Measurements from ENCODE around the gene SOS1.
A peak's percentile ranks its signal among the peaks of the same experiment; 100 is the strongest.

SOS1 gene

DNA sequence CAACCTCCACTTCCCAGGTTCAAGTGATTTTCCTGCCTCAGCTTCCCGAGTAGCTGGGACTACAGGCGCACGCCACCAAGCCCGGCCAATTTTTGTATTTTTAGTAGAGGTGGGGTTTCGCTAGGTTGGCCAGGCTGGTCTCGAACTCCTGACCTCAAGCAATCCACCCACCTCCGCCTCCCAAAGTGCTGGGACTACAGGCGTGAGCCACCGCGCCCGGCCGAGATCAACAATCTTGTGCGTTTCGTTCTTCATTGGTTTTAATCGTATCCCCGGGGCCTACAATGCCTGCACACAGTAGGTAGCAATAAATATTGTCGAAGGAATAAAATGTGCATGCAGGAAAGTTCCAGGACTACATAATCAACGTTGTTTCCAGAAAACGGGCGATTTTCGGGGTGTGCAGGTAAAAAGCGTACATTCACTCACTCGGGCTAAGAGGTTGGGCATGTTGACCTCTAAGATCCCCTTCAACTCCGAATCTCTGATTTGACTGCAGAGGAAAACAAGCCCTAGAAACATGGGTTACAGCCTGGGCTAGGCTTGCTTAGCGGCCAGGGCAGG is 2.7 kb upstream of the SOS1 start:
- Histone ChIP-seq H4K20me1 (ENCODE audit: control insufficient read depth, insufficient read depth, low read depth, low read length) (no peaks in the 10 kb centered on the region), H3K9me2 (replicated peaks; ENCODE audit: control insufficient read depth, low read length) (no peaks in the 10 kb centered on the region), H3K36me3 (ENCODE audit: control insufficient read depth, low read length) (peaks cover 12% of the 10 kb centered on the region), H3K4me1 (ENCODE audit: control insufficient read depth, low read length) (peaks cover 62% of the 10 kb centered on the region), H3K27me3 (ENCODE audit: control insufficient read depth, low read length) (no peaks in the 10 kb centered on the region), H3K79me2 (ENCODE audit: control insufficient read depth, low read length) (peaks cover 39% of the 10 kb centered on the region), H3K27ac (ENCODE audit: low read depth, low read length) (peak overlapping the region; percentile 82), H3K4me2 (ENCODE audit: low read length) (peak overlapping the region; percentile 75), H3K9me3 (ENCODE audit: control insufficient read depth, insufficient read depth, low read length) (no peaks in the 10 kb centered on the region), H3K4me3 (ENCODE audit: low read length) (peak overlapping the region; percentile 83), H3F3A (ENCODE audit: control insufficient read depth, insufficient read depth) (peaks cover 22% of the 10 kb centered on the region)
- TF ChIP-seq, protein P1, sequence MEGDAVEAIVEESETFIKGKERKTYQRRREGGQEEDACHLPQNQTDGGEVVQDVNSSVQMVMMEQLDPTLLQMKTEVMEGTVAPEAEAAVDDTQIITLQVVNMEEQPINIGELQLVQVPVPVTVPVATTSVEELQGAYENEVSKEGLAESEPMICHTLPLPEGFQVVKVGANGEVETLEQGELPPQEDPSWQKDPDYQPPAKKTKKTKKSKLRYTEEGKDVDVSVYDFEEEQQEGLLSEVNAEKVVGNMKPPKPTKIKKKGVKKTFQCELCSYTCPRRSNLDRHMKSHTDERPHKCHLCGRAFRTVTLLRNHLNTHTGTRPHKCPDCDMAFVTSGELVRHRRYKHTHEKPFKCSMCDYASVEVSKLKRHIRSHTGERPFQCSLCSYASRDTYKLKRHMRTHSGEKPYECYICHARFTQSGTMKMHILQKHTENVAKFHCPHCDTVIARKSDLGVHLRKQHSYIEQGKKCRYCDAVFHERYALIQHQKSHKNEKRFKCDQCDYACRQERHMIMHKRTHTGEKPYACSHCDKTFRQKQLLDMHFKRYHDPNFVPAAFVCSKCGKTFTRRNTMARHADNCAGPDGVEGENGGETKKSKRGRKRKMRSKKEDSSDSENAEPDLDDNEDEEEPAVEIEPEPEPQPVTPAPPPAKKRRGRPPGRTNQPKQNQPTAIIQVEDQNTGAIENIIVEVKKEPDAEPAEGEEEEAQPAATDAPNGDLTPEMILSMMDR (IDR thresholded peaks at IDR 0.05; ENCODE audit: low read depth, low read length, poor library complexity, severe bottlenecking): no peak
- no peak for TF ChIP-seq EZH2phosphoT487 (IDR thresholded peaks at IDR 0.05; ENCODE audit: borderline replicate concordance, low read length)

DNA sequence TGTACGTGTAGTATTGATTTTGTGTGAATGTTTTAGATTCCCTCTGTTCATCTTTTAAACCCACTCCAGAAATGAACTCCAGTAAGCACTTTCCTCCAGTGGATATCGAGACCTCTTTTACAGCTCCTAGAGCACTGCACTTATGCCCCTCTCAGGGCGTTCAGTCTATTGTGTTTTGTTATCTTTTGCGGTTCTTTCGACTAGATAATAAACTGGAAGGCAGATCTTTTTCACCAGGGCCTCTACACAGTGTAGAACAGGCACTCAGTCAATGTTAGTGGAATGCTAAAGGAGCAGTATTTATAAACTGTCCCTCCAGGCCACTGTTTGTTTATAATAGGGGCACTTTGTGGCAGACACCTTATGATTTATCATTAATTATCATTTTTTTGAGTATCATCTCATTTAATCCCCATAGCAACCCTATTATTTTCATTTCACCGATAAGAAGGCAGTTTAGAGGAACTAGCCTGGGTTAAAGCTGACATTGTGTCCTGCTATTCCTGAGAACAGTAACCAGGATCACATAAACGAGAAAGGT is 742 bp upstream of the SOS1 start:
- Histone ChIP-seq H3K4me3 (ENCODE audit: low read length) (peak overlapping the region; percentile 85), H3K27me3 (ENCODE audit: control insufficient read depth, low read length) (no peaks in the 10 kb centered on the region), H3K79me2 (ENCODE audit: control insufficient read depth, low read length) (peaks cover 58% of the 10 kb centered on the region), H3K4me1 (ENCODE audit: control insufficient read depth, low read length) (peaks cover 57% of the 10 kb centered on the region), H3K9me3 (ENCODE audit: control insufficient read depth, insufficient read depth, low read length) (no peaks in the 10 kb centered on the region), H3K27ac (ENCODE audit: low read depth, low read length) (peak overlapping the region; percentile 66), H3K36me3 (ENCODE audit: control insufficient read depth, low read length) (peaks cover 29% of the 10 kb centered on the region), H4K20me1 (ENCODE audit: control insufficient read depth, insufficient read depth, low read depth, low read length) (peaks cover 10% of the 10 kb centered on the region; the same call in 1 of the 2 replicates), H3K9me2 (replicated peaks; ENCODE audit: control insufficient read depth, low read length) (no peaks in the 10 kb centered on the region), H3F3A (ENCODE audit: control insufficient read depth, insufficient read depth) (peaks cover 7% of the 10 kb centered on the region), H3K4me2 (ENCODE audit: low read length) (peak overlapping the region; percentile 70)
- TF ChIP-seq, protein P1 (IDR thresholded peaks at IDR 0.05; ENCODE audit: low read depth, low read length, poor library complexity, severe bottlenecking): no peak
- no peak for TF ChIP-seq EZH2phosphoT487 (IDR thresholded peaks at IDR 0.05; ENCODE audit: borderline replicate concordance, low read length)

GRCh38 chr2:39120521-39120770 is 405 bp downstream of the SOS1 start:
- H3F3A ChIP-seq (ENCODE audit: control insufficient read depth, insufficient read depth): peaks cover 7% of the 10 kb centered on the region
- H3K4me2 ChIP-seq (ENCODE audit: low read length): peak overlapping the region; percentile 70
- peak overlapping the region; percentile 85 for H3K4me3 ChIP-seq (ENCODE audit: low read length)
- no peaks in the 10 kb centered on the region for H3K9me3 ChIP-seq (ENCODE audit: control insufficient read depth, insufficient read depth, low read length)
- H3K36me3 ChIP-seq (ENCODE audit: control insufficient read depth, low read length): peaks cover 40% of the 10 kb centered on the region
- peak overlapping the region; percentile 66; the same call in 1 of the 2 replicates for H3K27ac ChIP-seq (ENCODE audit: low read depth, low read length)
- no peaks in the 10 kb centered on the region for H3K27me3 ChIP-seq (ENCODE audit: control insufficient read depth, low read length)
- H3K79me2 ChIP-seq (ENCODE audit: control insufficient read depth, low read length): peaks cover 70% of the 10 kb centered on the region
- TF ChIP-seq, protein P1 (IDR thresholded peaks at IDR 0.05; ENCODE audit: low read depth, low read length, poor library complexity, severe bottlenecking): no peak
- no peak for TF ChIP-seq EZH2phosphoT487 (IDR thresholded peaks at IDR 0.05; ENCODE audit: borderline replicate concordance, low read length)
- peaks cover 10% of the 10 kb centered on the region; the same call in 1 of the 2 replicates for H4K20me1 ChIP-seq (ENCODE audit: control insufficient read depth, insufficient read depth, low read depth, low read length)
- H3K9me2 ChIP-seq (replicated peaks; ENCODE audit: control insufficient read depth, low read length): no peaks in the 10 kb centered on the region
- H3K4me1 ChIP-seq (ENCODE audit: control insufficient read depth, low read length): peaks cover 61% of the 10 kb centered on the region
